NCI-H446 (cell line): ENCODE data around the gene GPC5.

ENCODE experiments used
- DNase-seq, 2 experiments: peaks; one replicate each; lab custom pipeline; 2025; lab: John Stamatoyannopoulos, UW

The GPC5 gene

GRCh38 chr13:92164822-92165221, 766.4 kb downstream of the GPC5 start:
- DNase-seq: no peak

DNA sequence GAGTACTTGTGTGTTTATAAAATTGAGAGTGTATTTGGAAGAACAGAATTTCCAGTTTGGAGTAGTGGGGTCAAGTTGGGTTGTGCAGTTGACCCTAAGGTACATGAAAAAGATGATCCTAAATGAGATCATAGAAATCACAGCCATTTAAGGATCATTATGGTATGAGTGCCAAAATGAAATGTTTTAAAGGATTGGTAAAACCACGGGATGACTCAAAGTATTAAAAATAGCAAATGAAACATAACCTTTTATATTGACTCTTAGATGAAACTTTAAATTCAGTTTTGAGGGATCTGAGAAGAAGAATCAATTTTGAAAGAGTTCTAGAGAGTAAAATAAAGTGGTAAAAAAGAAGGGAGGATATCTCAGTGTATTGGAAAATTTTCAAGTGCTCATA, 773.8 kb downstream of the GPC5 start:
- DNase-seq: no peak

DNA sequence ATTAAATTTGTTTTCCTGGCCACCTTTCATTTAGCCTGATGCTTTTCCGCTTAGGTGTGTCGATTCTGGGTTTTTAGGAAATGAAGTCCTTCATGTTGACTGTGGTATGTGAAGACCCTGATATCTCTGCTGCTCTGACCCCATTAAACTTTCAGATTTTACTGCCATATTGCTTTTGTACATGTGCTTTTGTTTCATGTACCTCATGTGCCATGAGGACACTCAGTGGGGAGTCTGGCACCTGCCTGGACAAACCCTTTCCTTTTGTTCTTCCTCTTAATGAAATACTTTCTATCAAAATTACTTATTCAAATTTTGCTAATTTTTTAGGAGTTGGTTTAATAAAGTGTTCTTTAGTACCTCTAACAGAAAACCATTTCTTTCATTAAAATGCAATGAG, 774.8 kb downstream of the GPC5 start:
- DNase-seq: no peak

DNA sequence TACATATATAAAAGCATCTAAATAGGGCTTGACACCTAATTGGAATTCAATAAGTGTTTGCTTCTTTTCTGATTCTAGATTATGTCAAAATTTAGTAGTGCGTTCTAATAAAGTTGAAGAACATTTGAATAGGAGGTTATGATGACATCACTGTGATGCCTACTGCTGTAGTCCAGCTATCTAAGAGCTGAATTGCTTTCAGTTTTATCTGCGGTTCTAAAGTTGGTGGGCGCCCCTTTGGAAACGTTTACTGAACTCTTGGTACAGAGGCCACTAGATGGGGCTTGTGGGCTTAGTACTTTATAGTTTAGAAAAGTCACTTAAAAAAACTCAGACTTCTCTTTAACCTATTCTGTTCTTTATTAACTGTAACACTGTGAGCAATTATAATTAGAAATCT, 776.9 kb downstream of the GPC5 start:
- peak in 1 of 2 experiments; percentile 39 for DNase-seq

GRCh38 chr13:92177966-92178365, 779.5 kb downstream of the GPC5 start:
- peak in 1 of 2 experiments; percentile 53 for DNase-seq

- DNase-seq: no peak
Measured at GRCh38 chr13:92179223-92179622, 780.8 kb downstream of the GPC5 start.

DNA sequence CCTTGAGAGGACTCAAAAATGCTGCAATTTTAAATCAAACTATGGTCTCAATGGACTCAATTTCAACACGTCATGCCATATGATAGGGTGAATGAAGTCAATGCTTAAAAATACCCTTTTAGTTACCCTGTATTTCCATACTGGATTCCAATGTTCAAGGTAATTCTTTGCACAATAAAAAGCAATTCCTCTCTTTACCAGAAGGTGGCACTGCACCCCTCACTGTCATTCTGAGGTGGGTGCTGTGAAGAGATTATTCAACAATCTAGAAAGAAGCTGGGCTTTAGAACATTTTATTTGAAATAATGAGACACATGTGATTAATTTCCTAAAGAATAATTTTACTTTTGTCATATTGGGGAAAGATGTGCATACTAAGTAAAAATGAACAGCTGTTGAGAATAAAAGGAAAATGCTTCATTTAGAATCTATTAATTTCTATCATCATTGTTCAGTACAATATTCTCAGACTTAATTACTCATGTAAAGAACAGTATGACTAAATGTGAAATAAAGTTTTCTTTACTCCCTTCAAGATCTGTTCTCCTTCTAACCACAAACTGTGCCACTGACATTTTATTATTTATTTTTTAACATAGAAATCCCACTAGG, 789.1 kb downstream of the GPC5 start:
- peak in 1 of 2 experiments; percentile 23 for DNase-seq

DNA sequence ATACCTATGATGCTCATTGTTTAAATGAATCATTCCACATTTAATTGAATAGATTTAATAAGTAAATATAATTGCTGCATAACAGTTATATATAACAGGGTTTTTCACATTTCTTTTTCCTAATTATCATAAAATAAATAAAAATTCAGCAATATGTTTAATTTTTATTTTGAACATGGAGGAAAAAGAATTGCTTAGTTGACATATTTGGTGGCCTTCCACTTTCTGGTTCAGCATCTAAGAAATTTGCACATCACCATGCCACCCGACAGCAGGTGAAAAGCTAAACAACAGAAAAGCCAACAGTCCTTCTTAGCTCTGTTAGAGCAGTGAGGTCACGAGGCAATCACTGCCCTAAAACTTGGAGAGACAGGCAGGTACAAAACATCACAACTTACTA, 790.2 kb downstream of the GPC5 start:
- DNase-seq: no peak

GRCh38 chr13:92196591-92197256, 798.3 kb downstream of the GPC5 start:
- no peak for DNase-seq

GRCh38 chr13:92197669-92198068, 799.2 kb downstream of the GPC5 start:
- no peak for DNase-seq

GRCh38 chr13:92218615-92219014, 820.2 kb downstream of the GPC5 start:
- DNase-seq: no peak

DNA sequence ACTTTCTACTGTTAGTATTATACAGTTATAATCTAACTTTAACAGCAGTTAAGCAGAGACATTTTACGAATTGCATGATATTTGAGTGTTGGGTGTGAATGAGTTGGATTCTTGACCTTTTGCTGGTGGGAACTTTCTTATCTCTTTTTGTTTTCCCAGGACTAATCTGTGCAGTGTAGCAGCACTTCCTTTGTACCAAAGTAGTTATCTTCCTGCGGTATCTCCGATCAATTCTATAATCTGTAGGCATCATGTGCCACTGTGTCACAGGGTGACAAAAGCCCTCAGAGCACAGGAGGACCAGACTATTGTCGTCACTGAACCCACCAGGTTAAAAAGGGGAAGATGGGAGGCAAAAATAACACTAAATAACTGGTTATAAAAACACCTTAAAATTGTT, 823.5 kb downstream of the GPC5 start:
- DNase-seq: no peak

DNA sequence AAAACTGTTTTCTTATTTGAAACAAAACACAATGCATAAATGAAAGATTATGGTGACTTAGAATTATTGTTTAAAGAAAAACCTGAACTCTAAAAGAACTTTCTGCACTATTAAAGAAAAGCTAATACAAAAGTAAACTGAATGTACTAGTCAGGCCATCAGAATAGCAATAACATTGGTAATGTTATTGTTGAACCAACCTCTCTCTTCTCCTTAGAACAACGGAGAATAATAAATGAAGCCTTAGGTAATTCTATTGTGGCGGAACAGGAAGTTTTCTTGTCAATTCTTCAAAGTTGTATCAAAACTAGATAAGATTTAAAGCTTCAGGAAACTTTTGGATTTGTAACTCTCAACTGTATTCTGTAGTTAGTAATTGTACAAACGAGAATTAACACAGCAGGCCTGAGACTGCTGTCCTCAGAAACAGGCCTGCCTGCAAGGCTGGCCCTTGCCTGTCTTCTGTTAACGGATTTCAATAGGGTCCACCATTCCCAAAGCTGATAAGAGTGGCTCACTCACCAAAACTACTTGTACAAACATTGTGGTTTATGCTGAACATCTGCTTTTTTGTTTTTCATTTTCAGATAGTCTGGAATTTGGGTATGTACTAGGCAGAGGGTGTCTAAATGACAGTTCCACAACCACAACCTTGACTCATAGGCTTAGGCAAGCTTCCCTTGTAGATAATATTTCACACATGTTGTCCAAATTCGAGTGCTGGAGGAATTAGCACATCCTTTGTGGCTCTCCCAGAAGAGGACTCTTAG, 825.8 kb downstream of the GPC5 start:
- no peak for DNase-seq

DNA sequence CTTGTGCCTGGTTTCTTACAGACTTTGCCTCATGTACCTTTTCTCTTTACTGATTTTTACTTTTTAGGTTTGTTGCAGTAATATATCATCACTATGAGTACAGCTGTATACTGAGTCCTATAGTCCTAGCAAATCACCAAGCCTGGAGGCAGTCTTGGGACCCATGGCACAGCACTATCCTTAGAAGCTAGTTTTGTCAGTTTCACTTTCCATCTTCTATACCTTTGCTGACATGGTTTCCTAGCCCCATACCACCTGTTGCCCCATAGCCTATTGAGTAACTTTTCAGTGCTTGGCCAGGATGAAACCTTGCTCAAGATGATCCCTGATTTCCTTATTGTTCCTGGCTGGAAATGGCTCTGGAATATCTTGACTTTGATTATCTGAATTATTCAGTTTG, 826.4 kb downstream of the GPC5 start:
- DNase-seq: no peak

GRCh38 chr13:92225861-92226260, 827.4 kb downstream of the GPC5 start:
- no peak for DNase-seq

DNA sequence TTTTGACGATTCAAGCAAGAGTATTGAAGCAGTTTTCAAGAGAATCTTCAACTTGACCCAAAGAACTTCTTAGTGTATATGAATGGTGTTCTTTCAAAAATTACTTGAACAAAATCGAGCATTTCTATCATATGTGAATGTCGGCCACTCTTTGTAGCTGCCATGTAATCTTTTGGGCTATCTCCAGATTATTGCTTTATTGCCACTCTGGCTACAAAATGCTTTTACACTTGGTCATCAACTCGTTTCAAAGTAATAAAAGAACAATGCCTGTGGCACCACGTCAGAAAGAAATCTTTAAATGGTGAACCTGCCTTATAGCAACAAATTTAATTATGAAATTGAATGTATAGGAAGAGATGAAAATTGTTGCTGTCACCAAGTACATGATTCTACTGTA, 834.5 kb downstream of the GPC5 start:
- DNase-seq: no peak

- no peak for DNase-seq
Measured at GRCh38 chr13:92251671-92252210, 853.3 kb downstream of the GPC5 start.

- no peak for DNase-seq
Measured at GRCh38 chr13:92255526-92255925, 857.1 kb downstream of the GPC5 start.

- no peak for DNase-seq
Measured at GRCh38 chr13:92256211-92256610, 857.8 kb downstream of the GPC5 start.

GRCh38 chr13:92259046-92259445, 860.6 kb downstream of the GPC5 start:
- no peak for DNase-seq

DNA sequence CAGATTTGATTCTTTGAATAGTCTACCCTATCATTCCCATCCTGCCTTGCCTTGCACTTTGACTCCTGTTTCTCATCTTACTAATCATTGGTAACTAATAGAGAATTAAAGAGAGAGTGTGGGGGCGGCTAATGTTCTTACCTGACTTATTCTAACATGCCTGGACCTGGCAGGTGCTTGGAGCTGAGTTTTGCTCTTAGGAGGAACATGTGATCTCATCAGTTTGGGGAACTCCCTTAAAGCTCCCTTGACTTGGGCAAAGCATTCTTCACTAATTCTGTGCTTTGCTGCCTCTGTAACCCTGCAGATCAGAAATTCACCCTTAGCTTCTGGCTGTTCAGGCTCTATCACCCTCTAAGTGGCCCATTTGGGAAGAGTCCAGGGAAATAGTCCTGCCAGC, 861.1 kb downstream of the GPC5 start:
- DNase-seq: no peak

DNA sequence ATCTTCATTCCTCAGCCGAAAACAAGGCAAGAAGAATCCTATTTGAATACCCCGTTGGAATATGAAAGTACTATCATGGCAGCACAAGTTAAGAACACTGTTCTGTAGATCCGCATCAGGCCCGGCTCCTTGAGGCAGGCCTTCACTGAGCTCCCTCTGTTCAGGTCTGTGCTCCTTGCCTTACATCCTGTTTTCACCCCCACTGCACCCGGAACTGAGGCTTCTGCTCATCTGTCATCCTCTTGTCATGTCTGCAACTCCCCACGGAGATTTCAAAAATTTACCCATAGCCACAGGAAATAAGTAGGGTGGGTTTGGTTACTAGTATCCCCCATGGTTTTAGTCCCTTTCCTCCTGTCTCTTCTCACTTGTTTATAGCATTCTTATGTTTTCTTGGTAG, 861.9 kb downstream of the GPC5 start:
- DNase-seq: no peak
